GM21717 (cell line): Measurements from ENCODE around the gene ANP32A.

Experiments
- ATAC-seq: cut with Tn5 transposase; IDR thresholded peaks from one replicate; pipeline ENCODE4 v1.9.1; 2021; ENCODE audit warnings: mild to moderate bottlenecking, moderate library complexity; ENCODE audit not compliant: unreplicated experiment

ANP32A gene

GRCh38 chr15:68784206-68784605 lies 36.5 kb downstream of the ANP32A start:
- no peak for ATAC-seq

GRCh38 chr15:68783226-68784058 lies 37.3 kb downstream of the ANP32A start:
- ATAC-seq: no peak

- no peak for ATAC-seq
Observed at GRCh38 chr15:68782589-68783161, 38.0 kb downstream of the ANP32A start.

GRCh38 chr15:68781766-68782588 lies 38.7 kb downstream of the ANP32A start:
- ATAC-seq: no peak

GRCh38 chr15:68781217-68781616 lies 39.5 kb downstream of the ANP32A start:
- ATAC-seq: no peak

GRCh38 chr15:68778876-68779275 lies 41.8 kb downstream of the ANP32A start:
- no peak for ATAC-seq

GRCh38 chr15:68776477-68777270 lies 44.0 kb downstream of the ANP32A start:
- ATAC-seq: no peak

GRCh38 chr15:68775671-68776476 lies 44.8 kb downstream of the ANP32A start:
- ATAC-seq: no peak

GRCh38 chr15:68775236-68775577 lies 45.5 kb downstream of the ANP32A start:
- ATAC-seq: no peak

GRCh38 chr15:68774521-68775235 lies 46.0 kb downstream of the ANP32A start:
- no peak for ATAC-seq

GRCh38 chr15:68774120-68774519 lies 46.6 kb downstream of the ANP32A start:
- no peak for ATAC-seq

- no peak for ATAC-seq
Observed at GRCh38 chr15:68773036-68773435, 47.7 kb downstream of the ANP32A start.

GRCh38 chr15:68770216-68770615 lies 50.5 kb downstream of the ANP32A start:
- ATAC-seq: no peak

- no peak for ATAC-seq
Observed at GRCh38 chr15:68769702-68770101, 51.0 kb downstream of the ANP32A start.

GRCh38 chr15:68768321-68768720 lies 52.4 kb downstream of the ANP32A start:
- no peak for ATAC-seq

GRCh38 chr15:68767833-68768232 lies 52.9 kb downstream of the ANP32A start:
- ATAC-seq: no peak

GRCh38 chr15:68765602-68766368 lies 54.9 kb downstream of the ANP32A start:
- ATAC-seq: no peak

GRCh38 chr15:68764090-68764489 lies 56.6 kb downstream of the ANP32A start:
- ATAC-seq: no peak

- ATAC-seq: no peak
Observed at GRCh38 chr15:68763063-68763462, 57.6 kb downstream of the ANP32A start.
